GM20431 (cell line): ENCODE results near the gene LRRN4.

Experiments
- in situ Hi-C: fragments of 300-500 bp; cut with MseI, MboI; formaldehyde crosslinking; loops from one replicate; pipeline ENCODE4 v1.15.0; 2020; ENCODE audit warnings: low sequenced_read_pairs; ENCODE audit not compliant: unreplicated experiment

The LRRN4 gene

GRCh38 chr20:6053776-6054688 is at the start of gene LRRN4:
Gene LRRN4 (minus strand): TSS chr20:6054060. CDS start chr20:6052799, 1,261 bp downstream.
- in situ Hi-C loops = no loop called here

DNA sequence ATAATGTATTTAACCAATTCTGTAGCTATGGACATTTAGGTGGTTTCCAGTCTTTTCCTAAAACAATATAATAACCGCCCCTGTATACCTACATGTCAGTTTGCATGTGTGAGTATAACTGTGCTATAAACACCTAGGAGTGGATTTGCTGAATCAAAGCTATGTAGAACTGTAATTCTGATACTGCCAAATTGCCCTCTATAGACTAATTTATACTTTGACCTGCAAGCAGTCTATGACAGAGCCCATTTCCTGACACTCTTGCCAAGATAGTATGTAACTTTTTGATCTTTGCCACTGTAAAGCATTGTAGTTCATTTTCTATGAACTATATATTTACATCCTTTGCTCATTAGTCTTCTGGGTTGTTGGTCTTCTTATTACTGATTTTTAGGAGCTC is 49.4 kb upstream of the LRRN4 start:
- in situ Hi-C loops = no loop called here

- in situ Hi-C loops = no loop called here
Observed at GRCh38 chr20:6101346-6101745, 47.5 kb upstream of the LRRN4 start.

DNA sequence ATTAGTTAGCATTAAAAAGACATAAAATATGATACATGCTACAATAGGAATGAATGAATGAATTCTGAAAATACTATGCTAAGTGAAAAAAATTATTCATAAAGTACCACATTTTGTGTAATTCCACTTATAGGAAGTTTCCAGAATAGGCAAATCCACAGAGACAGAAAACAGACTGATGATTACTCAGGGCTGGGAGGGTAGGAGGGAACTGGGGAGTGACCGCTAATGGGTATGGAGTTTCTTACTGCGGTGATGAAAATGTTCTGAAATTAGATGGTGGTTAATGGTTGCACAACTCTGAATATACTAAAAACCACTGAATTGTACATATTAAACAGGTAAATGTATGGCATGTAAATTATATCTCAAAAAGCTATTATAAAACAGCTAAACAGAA is 46.4 kb upstream of the LRRN4 start:
- in situ Hi-C loops = no loop called here

- in situ Hi-C loops = no loop called here
Observed at GRCh38 chr20:6099819-6100218, 46.0 kb upstream of the LRRN4 start.

GRCh38 chr20:6095409-6095808 is 41.5 kb upstream of the LRRN4 start:
- in situ Hi-C loops = no loop called here

GRCh38 chr20:6094565-6094964 is 40.7 kb upstream of the LRRN4 start:
- in situ Hi-C loops = no loop called here

DNA sequence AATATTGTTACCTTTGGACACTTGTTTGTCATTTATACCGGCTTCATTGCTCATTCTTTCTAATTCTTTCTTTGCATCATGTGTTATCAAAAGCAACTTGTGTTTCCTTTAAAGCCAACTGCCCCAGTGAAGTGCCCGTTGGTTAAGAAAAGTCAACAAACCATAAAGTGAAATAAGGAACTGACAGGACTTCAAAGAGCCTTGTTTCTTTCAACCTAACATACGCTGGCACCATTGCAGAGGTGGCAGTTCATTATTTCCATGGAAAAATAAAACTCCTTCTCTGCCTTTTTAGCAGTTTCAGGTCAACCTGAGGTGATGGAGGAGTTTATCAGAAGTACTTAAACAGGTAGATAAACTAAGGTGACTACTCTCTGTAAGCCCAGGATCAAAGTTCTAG is 40.2 kb upstream of the LRRN4 start:
- in situ Hi-C loops = no loop called here

DNA sequence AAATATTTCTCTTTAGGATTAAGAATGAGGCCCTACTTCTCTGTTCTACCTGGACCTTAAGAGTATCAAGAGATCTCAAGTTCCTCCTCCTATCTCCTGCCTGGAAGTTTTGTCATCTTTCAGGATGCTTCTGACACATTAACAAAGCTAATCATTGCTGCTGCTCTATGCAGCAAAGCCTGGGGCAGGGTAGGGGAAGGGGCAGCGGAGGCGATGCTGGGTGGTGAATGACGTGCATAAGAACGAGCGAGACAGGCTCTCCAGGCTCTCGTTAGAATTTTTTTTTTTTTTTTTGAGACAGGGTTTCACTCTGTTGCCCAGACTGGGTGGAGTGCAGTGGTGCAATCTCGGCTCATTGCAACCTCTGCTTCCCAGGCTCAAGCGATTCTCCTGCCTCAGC is 37.8 kb upstream of the LRRN4 start:
- in situ Hi-C loops = no loop called here

- in situ Hi-C loops = no loop called here
Observed at GRCh38 chr20:6086868-6087267, 33.0 kb upstream of the LRRN4 start.

DNA sequence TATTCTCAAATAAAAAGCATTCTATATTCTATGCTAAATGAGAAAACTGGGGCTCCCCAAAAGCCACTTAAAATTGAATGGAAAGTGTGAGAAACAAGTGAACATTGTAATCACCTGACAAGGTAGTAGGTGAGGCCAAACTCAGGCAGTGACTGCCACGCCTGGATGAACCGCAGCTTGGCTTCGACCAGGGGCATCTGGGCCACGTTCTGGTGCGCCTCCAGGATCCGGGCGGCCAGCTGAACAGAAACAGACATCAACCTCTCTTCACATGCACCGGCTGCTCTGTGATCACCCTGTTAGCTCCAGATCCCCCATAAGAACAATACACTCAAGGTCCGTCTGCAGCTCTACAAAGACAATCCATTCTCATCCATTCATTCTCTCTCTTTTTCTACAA is 30.1 kb upstream of the LRRN4 start:
- in situ Hi-C loops = loop anchor here (5.0 kb wide), 1 partner anchor 562 kb away; no protein-coding TSS in a partner anchor

DNA sequence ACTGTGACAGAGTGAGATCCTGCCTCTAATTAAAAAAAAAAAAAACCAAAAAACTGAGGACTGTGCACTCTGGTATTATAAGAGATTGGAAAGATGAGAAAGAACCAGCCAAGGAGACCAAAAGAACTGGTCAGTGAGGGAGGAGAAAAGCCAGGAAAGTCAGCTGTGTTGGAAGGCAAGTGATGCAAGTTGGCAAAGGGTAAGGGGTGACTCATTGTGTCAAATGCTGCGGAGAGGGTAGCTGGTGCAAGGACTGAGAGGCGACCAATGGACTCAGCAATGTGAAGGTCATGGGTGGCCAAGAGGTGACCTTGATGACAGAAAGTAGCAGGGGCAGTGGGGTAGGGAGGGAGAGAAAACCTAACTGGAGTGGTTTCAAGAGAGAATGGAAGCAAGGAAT is 27.4 kb upstream of the LRRN4 start:
- in situ Hi-C loops = loop anchor here (5.0 kb wide), 1 partner anchor 559 kb away; no protein-coding TSS in a partner anchor

DNA sequence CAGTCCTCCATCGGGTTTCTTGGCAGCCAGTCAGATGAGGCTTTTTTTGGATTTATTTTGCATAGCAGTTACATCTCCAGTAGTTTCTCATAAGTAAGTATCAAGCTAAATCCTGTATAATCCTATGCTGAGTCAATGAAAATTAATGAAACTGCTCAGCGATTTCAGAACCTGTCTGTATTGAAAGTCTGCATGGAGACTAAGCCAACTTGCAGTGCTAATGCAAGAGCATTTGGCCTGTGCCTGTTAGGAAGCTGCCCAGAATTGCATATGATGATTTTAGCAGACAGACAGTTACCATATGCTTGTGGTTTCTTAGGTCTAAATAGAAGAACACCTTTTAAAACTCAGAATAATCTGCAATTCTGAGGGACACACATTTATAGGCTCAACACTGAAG is 25.2 kb upstream of the LRRN4 start:
- in situ Hi-C loops = no loop called here

GRCh38 chr20:6075428-6076219 is 21.8 kb upstream of the LRRN4 start:
- in situ Hi-C loops = no loop called here

DNA sequence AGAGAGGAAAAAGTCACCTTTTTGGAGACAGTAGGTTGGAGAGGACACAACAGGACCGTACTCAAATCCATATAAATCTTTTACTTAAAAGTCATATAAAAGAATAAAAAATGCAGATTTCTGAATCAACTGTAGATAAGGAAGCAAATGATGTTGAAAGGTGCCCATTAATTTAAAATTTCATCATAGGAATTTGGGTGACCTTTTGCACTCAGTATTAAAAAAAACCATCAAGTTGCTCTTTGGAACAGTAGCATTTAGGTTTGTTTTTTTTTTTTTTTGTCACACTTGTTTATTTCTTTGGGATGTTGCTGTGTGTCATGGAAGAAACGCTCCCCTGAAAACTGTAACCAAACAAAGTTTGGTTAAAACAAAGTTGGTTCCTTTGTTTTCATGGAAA is 20.9 kb upstream of the LRRN4 start:
- in situ Hi-C loops = no loop called here

DNA sequence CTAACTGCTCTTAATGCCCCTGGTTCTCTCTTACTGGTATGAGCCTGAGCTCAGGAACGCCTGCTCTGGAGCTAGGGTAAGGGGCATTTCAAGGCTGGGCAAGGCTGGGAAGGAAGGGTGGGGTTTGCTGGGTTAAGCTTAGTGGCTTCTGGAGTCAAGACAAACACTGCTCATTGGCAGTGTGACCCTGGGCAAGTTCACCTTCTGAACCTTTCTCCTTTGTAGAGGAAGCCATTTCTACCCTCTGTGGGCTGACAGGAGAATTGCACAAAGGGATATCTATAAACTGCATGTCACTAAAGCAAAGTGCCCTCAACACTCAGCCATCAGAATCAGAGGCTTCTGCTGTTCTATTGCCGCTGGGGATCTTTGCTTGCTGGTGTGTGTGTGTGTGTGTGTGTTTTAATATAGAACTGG is 20.3 kb upstream of the LRRN4 start:
- in situ Hi-C loops = no loop called here

- in situ Hi-C loops = no loop called here
Observed at GRCh38 chr20:6070829-6071695, 17.2 kb upstream of the LRRN4 start.

DNA sequence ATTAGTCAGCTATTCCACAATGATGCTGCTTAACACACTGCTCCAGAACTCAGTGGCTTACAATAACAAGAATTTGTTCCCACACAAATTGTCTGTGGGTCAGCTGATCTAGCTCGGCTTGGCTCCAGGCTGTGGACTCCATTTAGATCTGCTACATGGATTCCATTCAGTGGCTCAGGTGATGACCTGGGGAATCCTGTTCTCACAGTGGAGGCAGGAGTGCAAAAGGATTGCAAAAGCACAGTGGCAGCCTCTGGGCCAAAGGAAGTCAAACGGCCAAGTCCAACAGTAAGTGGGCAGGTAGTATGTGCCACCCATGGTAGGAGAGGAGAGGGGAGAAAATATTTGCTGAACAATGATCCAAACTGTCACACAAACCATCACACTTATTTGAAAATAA is 15.8 kb upstream of the LRRN4 start:
- in situ Hi-C loops = no loop called here

DNA sequence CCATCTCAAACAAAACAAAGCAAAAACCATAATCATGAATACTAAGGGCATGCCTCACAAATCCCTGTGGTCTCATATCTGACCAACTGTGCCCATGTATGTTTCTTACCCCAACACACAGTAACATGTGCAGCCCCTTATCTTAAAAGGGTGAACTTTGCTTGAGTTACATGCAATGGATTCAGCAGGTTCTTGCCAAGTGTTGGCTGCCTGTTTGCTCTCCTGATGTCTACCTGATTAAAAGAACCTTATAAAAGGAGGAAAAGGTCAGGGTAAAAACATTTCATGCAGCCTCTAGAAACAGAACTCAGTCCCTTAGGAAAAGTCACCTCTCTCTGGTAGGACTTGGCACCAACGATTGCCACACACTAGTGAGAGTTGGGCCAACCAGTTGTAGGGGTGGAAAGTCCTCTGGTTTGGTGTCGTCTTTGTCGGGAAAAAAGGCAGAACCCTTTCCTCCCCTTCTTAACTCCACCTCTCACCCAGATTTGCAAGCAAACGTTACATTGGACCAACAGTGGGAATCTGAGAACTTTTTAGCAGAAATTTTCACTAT is 14.0 kb upstream of the LRRN4 start:
- in situ Hi-C loops = no loop called here

GRCh38 chr20:6066582-6066981 is 12.7 kb upstream of the LRRN4 start:
- in situ Hi-C loops = no loop called here
